ENCODE data around the gene MIPEP. TPM values are rescaled to one million over a fixed set of nuclear protein-coding genes. Genes with fewer than 3 reads are reported as not detected.

The MIPEP gene
- total and polyA plus RNA-seq, 9 of the 15 experiments (the other 6 are each of a cell fraction or from before 2014, with no cell fraction given), result 1.7 to 19.3 (median 13.1) TPM

GRCh38 chr13:23715092-23715761 is 174.0 kb downstream of the MIPEP start:
- ChIA-PET POLR2A (no interaction called here), CTCF (ENCODE audit: low intra/inter-chr PET ratio) (interaction anchor here (0.7 to 1.8 kb wide), 3 partner anchors 157 to 184 kb away, joined by 4 to 11 read pairs (median 4); no protein-coding TSS in a partner anchor)
- DNase-seq (ENCODE audit: extremely low read depth in 1 of 4, low spot score in 3 of 4), result no peak
- intact Hi-C loops (cut with micrococcal nuclease), result loop anchor here (1.0 to 10.0 kb wide), 3 partner anchors 156 to 250 kb away; partner anchors contain the start of gene C1QTNF9B
- WGBS (ENCODE audit: insufficient coverage, low coverage, missing lambda C conversion rate), result 19% methylated on average over 11 of the region's 19 CpGs
- no peaks in the 10 kb centered on the region for H3K27me3 ChIP-seq (ENCODE audit: control insufficient read depth in 2 of 2, insufficient read depth in 2 of 2, low read length in 2 of 2)
- no peak overlapping the region for H2AFZ ChIP-seq (ENCODE audit: low read depth, low read length)
- no peaks in the 10 kb centered on the region for H3K9me1 ChIP-seq (ENCODE audit: control insufficient read depth, insufficient read depth, low read length)
- in situ Hi-C loops (cut with MboI), result no loop called here
- no peaks in the 10 kb centered on the region for H3K9me3 ChIP-seq (replicated peaks; ENCODE audit: control insufficient read depth, insufficient read depth, low read depth, low read length)
- H3K4me2 ChIP-seq (ENCODE audit: insufficient read depth, low read length), result no peak overlapping the region
- no peaks in the 10 kb centered on the region for H3K36me3 ChIP-seq (ENCODE audit: control insufficient read depth, insufficient read depth, low read length)
- H4K20me1 ChIP-seq (replicated peaks; ENCODE audit: control insufficient read depth, insufficient read depth, low read length), result no peaks in the 10 kb centered on the region
- no peak overlapping the region for H3K4me3 ChIP-seq
- ATAC-seq, result peak; percentile 43; the same call in 2 of the 3 replicates
- no peaks in the 10 kb centered on the region for H3K79me2 ChIP-seq (ENCODE audit: control insufficient read depth, insufficient read depth, low read length)
- H3K4me1 ChIP-seq (replicated peaks in 1 of 2; ENCODE audit: control insufficient read depth in 2 of 2, insufficient read depth in 2 of 2, low read length in 2 of 2), result peaks cover 0 to 7% of the 10 kb centered on the region in 2 experiments; a peak in 1 of 5 replicates
- H3K27ac ChIP-seq (ENCODE audit: extremely low read depth, low read depth, low read length), result no peak overlapping the region
- BruUV-seq (replicated peaks), result no TSS peak
- H3K9ac ChIP-seq (ENCODE audit: insufficient read depth in 1 of 2, low read depth in 2 of 2, low read length in 2 of 2), result no peak overlapping the region; a peak in 1 of 4 replicates
- TF ChIP-seq ZNF79 (CRISPR knock-in tag; IDR thresholded peaks at IDR 0.05; ENCODE audit: low read depth) (no peak), ZNF717 (CRISPR knock-in tag; IDR thresholded peaks at IDR 0.05) (no peak), ELF4 (CRISPR knock-in tag; IDR thresholded peaks at IDR 0.05) (no peak), KDM5B (IDR thresholded peaks at IDR 0.05; ENCODE audit: insufficient replicate concordance, low read depth, low read length) (no peak), DNMT1 (IDR thresholded peaks at IDR 0.05) (no peak), HDAC8 (tag; IDR thresholded peaks at IDR 0.05) (no peak), ZNF785 (CRISPR knock-in tag; IDR thresholded peaks at IDR 0.05) (no peak), POLR3G (IDR thresholded peaks at IDR 0.05; ENCODE audit: extremely low read depth, insufficient read length, insufficient replicate concordance) (no peak), XRCC4 (IDR thresholded peaks at IDR 0.05; ENCODE audit: extremely low read depth, insufficient read depth, insufficient read length) (no peak), DLX4 (CRISPR knock-in tag; IDR thresholded peaks at IDR 0.05) (no peak), UBTF (IDR thresholded peaks at IDR 0.05; ENCODE audit: borderline replicate concordance in 1 of 2, low read depth in 2 of 2, low read length in 2 of 2) (no peak)
- no peak for FAIRE-seq

Measured in K562 (cell line).